GM21423 (cell line): Measurements from ENCODE around the gene NRF1.
A peak's percentile ranks its signal among the peaks of the same experiment; 100 is the strongest.
"Not testable (repeated sequence)": the region's sequence is repeated elsewhere in the genome, so short reads cannot be mapped to it uniquely, and the experiment has no call there.

Experiments
- ATAC-seq: cut with Tn5 transposase; IDR thresholded peaks from one replicate; pipeline ENCODE4 v1.9.1; 2021; ENCODE audit warnings: mild to moderate bottlenecking, moderate library complexity; ENCODE audit not compliant: unreplicated experiment

Gene NRF1

GRCh38 chr7:129606803-129607202 is 4.7 kb upstream of the NRF1 start:
- no peak for ATAC-seq

GRCh38 chr7:129607471-129608120 is 3.9 kb upstream of the NRF1 start:
- no peak for ATAC-seq

GRCh38 chr7:129609666-129610065 is 1.9 kb upstream of the NRF1 start:
- no peak for ATAC-seq

- no peak for ATAC-seq
These were observed 743 bp upstream of the NRF1 start for GRCh38 chr7:129610709-129611245.

- ATAC-seq, result peak; percentile 19
These were observed 844 bp downstream of the NRF1 start for GRCh38 chr7:129612112-129613015.

- ATAC-seq, result no peak
These were observed 1.5 kb downstream of the NRF1 start for GRCh38 chr7:129613016-129613337.

- peak; percentile 51 for ATAC-seq
These were observed 3.5 kb downstream of the NRF1 start for GRCh38 chr7:129615018-129615417.

GRCh38 chr7:129616530-129616929 is 5.0 kb downstream of the NRF1 start:
- no peak for ATAC-seq

GRCh38 chr7:129617178-129617577 is 5.7 kb downstream of the NRF1 start:
- ATAC-seq, result no peak

GRCh38 chr7:129617652-129618051 is 6.1 kb downstream of the NRF1 start:
- no peak for ATAC-seq

- ATAC-seq, result no peak
These were observed 15.4 kb downstream of the NRF1 start for GRCh38 chr7:129626896-129627295.

- ATAC-seq, result no peak
These were observed 18.8 kb downstream of the NRF1 start for GRCh38 chr7:129630341-129630740.

- ATAC-seq, result no peak
These were observed 23.0 kb downstream of the NRF1 start for GRCh38 chr7:129634361-129635034.

GRCh38 chr7:129635300-129636029 is 23.9 kb downstream of the NRF1 start:
- ATAC-seq, result peak; percentile 85

- ATAC-seq, result not testable (repeated sequence)
These were observed 24.6 kb downstream of the NRF1 start for GRCh38 chr7:129636030-129636550.

GRCh38 chr7:129636641-129637040 is 25.1 kb downstream of the NRF1 start:
- no peak for ATAC-seq

- no peak for ATAC-seq
These were observed 28.9 kb downstream of the NRF1 start for GRCh38 chr7:129640400-129640799.

- no peak for ATAC-seq
These were observed 31.5 kb downstream of the NRF1 start for GRCh38 chr7:129642871-129643549.

GRCh38 chr7:129643550-129644170 is 32.1 kb downstream of the NRF1 start:
- ATAC-seq, result no peak
